Measurements from ENCODE around the gene TOP3B.

- TF ChIP-seq SIN3A (IDR thresholded peaks at IDR 0.05; ENCODE audit: borderline replicate concordance, insufficient read depth, low read length) (no peak), REST (IDR thresholded peaks at IDR 0.05; ENCODE audit: insufficient read depth in 1 of 2, low read depth in 2 of 2, low read length in 2 of 2) (no peak), POLR2AphosphoS5 (IDR thresholded peaks at IDR 0.05; ENCODE audit: low read depth, low read length) (no peak)
Observed at GRCh38 chr22:21922370-21923162, 60.0 kb downstream of the TOP3B start.
